T-helper 1 cell treated with Interleukin-12 subunit alpha and Interleukin-12 subunit beta and Interleukin-4 antibody, amounts not matched to agents 30 μg/mL and 1 μg/mL, for 36 hours (primary cell): Measurements from ENCODE around the gene RGL3.

ENCODE experiments used
- H3K27ac Mint-ChIP-seq: one replicate; pipeline ENCODE4 v1.8.0; 2021; ENCODE audit warnings: mild to moderate bottlenecking, mixed read lengths
- H3K27me3 Mint-ChIP-seq: one replicate; pipeline ENCODE4 v1.8.0; 2021; ENCODE audit warnings: low read depth, mixed read lengths
- H3K36me3 Mint-ChIP-seq: one replicate; pipeline ENCODE4 v1.8.0; 2021; ENCODE audit warnings: low read depth, mixed read lengths
- H3K4me1 Mint-ChIP-seq: one replicate; pipeline ENCODE4 v1.8.0; 2021; ENCODE audit warnings: low read depth, mixed read lengths
- H3K4me3 Mint-ChIP-seq: one replicate; pipeline ENCODE4 v1.8.0; 2021; ENCODE audit warnings: mild to moderate bottlenecking, moderate library complexity, mixed read lengths
- H3K9me3 Mint-ChIP-seq: one replicate; pipeline ENCODE4 v1.8.0; 2021; ENCODE audit warnings: mixed read lengths

Gene RGL3

DNA sequence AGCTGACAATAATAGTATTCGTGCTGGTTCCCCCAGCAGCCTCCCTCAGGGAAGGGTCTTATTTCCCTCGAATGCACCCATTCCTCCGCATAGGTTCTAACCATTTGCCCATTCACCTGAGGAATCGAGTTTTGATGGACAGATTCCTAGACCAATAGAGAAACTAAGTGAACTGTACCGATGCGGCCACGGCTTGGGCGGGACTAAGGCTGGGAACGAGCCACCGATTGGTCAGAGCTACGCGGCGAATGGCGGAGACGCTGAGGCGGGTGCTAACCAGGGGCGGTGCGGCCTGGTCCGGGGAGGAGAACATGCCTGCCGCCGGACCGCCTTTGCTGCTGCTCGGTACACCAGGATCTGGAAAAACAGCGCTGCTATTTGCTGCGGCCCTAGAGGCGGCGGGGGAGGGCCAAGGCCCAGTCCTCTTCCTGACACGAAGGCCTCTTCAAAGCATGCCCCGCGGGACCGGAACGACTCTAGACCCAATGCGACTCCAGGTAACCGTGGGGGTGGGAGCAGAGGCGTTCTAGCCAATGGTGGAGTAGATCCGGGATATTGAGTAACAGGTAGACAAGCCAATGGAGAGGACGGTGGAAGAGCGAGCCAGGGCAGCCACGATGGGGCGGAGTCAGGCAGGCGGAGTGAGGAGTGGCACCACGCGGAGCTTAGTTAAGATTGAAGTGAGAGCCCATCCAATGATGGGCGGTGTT lies 44.5 kb downstream of the RGL3 start, which contains the start of gene SWSAP1:
Gene SWSAP1, plus strand, starts transcription at position 234 of the 710 bp plus-strand sequence. Its CDS starts 15 bp downstream, at position 249.
- H3K27me3 Mint-ChIP-seq, result no peaks in the 10 kb centered on the region
- peaks cover 3% of the 10 kb centered on the region for H3K9me3 Mint-ChIP-seq
- no peak within 1 kb of the TSS for H3K27ac Mint-ChIP-seq
- H3K4me3 Mint-ChIP-seq, result no peak within 1 kb of the TSS
- H3K36me3 Mint-ChIP-seq, result peaks cover 10% of the 10 kb centered on the region
- H3K4me1 Mint-ChIP-seq, result peaks cover 22% of the 10 kb centered on the region

DNA sequence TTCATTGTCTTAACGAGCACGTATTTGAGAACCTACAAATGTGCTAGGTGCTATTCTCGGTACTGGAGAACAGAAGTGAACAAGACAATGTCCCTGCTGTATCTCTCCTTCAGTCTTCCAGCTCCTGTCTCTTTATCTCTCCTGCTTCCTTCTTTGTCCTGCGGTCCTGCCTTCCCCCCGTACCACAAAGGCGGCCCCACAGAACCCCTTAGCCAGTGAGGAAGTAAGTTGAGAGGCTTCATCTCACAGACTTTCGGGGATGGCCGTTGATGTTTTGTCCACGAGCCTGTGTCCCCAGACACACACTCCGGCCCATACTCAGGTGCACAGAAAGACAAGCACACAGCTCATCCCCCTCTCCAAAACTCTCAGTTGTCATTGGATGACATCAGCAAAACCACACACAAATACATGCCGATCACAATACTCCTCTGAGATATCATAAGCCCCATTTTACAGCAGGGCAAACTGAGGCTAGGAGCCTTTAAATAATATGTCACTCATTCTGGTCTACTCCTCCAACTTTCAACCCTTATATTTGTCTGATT lies 45.2 kb downstream of the RGL3 start:
- no peak overlapping the region for H3K4me3 Mint-ChIP-seq
- H3K27ac Mint-ChIP-seq, result no peak overlapping the region

GRCh38 chr19:11373166-11373884 lies 45.8 kb downstream of the RGL3 start:
- H3K9me3 Mint-ChIP-seq, result peaks cover 3% of the 10 kb centered on the region
- peaks cover 9% of the 10 kb centered on the region for H3K36me3 Mint-ChIP-seq
- H3K4me1 Mint-ChIP-seq, result peaks cover 20% of the 10 kb centered on the region
- H3K27ac Mint-ChIP-seq, result no peak overlapping the region
- no peaks in the 10 kb centered on the region for H3K27me3 Mint-ChIP-seq
- peak overlapping the region; percentile 18 for H3K4me3 Mint-ChIP-seq

More for the DNA sequence above, 45.2 kb downstream of the RGL3 start:
- no peaks in the 10 kb centered on the region for H3K27me3 Mint-ChIP-seq
- H3K9me3 Mint-ChIP-seq, result peaks cover 3% of the 10 kb centered on the region
- H3K4me1 Mint-ChIP-seq, result peaks cover 22% of the 10 kb centered on the region
- H3K36me3 Mint-ChIP-seq, result peaks cover 12% of the 10 kb centered on the region

DNA sequence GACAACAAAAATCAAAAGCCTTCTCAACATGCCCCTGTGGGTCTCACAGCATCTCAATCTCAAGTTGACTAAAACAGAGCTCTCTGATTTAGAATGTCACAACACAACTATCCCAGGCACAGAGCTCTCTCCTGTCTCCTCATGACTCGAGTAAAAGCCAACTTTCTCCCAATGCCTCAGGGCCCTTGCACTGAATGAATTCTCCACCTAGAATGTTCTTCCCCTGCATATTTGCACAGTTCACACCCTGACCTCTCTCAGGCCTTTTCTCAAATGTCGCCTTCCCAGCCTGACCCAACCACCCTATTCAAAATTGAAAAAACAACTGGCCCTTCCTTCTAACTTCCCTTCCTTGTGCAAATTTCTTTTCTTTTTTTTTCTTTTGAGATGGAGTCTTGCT lies 48.4 kb downstream of the RGL3 start:
- Mint-ChIP-seq H3K4me1 (peaks cover 7% of the 10 kb centered on the region), H3K27me3 (no peaks in the 10 kb centered on the region), H3K4me3 (no peak overlapping the region), H3K27ac (no peak overlapping the region), H3K36me3 (peaks cover 3% of the 10 kb centered on the region), H3K9me3 (no peaks in the 10 kb centered on the region)

DNA sequence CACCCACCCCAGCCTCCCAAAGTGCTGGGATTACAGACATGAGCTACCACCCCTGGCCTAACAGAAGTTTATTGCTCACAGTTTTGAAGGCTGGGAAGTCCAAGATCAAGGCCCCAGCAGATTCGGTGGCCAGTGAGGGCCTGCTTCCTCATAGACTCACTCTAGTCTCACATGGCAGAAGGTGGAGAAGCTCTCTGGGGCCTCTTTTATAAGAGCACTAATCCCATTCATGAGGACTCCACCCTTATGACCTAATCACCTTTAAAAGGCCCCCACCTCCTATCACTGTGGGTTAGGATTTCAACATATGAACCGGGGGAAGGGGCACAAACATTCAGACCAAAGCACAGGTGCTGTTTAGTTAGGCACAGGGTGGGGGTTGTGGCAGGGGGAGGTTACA lies 51.6 kb downstream of the RGL3 start:
- no peaks in the 10 kb centered on the region for H3K4me1 Mint-ChIP-seq
- H3K9me3 Mint-ChIP-seq, result no peaks in the 10 kb centered on the region
- no peak overlapping the region for H3K4me3 Mint-ChIP-seq
- no peaks in the 10 kb centered on the region for H3K27me3 Mint-ChIP-seq
- peaks cover 3% of the 10 kb centered on the region for H3K36me3 Mint-ChIP-seq
- no peak overlapping the region for H3K27ac Mint-ChIP-seq

DNA sequence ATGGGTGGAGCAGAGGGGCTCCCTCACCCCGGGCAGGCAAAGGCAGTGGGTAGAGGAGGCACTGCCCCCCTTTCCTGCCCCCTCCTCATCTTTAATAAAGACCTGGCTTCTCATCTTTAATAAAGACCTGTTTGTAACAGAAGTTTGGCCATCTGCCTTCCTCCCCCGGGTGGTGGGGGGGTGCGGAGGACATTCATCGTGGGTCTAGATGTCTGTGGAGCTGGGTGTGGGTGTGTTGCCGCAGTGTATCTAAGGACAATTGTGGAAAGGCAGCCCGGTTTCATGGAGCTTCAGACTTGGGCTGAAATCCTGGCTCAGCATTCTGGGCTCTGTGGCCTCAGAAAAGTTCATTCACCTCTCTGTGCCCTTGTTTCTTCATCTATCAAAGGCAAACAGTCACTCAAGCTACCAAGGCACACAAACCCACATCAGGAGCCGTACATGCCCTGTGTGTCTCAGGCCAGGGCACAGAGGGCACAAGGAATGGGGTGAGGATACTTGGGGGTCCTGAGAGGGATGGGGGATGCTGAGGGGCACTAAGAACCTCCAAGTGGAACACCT lies 53.5 kb downstream of the RGL3 start:
- no peak overlapping the region for H3K4me3 Mint-ChIP-seq
- peaks cover 3% of the 10 kb centered on the region for H3K36me3 Mint-ChIP-seq
- no peaks in the 10 kb centered on the region for H3K9me3 Mint-ChIP-seq
- no peaks in the 10 kb centered on the region for H3K4me1 Mint-ChIP-seq
- no peaks in the 10 kb centered on the region for H3K27me3 Mint-ChIP-seq
- no peak overlapping the region for H3K27ac Mint-ChIP-seq

GRCh38 chr19:11364935-11365334 lies 54.2 kb downstream of the RGL3 start:
- Mint-ChIP-seq H3K27ac (no peak overlapping the region), H3K4me1 (no peaks in the 10 kb centered on the region)

DNA sequence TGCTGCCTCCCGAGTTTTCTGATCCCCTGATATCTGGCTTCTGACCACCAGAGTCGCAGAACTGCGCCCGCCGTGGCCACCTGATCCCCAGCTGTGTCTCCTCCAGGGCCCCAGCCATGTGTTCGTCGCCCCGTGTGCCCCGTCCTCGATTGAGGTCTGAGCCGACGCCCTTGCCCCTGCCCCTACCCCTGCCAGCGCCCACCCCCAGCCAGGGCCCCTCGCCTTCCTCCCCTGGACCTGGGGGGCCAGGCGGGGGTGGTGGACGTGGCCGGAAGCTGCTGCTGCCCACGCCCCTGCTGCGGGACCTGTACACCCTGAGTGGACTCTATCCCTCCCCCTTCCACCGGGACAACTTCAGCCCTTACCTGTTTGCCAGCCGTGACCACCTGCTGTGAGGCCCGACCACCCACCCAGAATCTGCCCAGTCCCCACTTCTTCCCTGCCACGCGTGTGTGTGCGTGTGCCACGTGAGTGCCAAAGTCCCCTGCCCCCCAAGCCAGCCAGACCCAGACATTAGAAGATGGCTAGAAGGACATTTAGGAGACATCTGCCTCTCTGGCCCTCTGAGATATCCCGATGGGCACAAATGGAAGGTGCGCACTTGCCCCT lies 54.7 kb downstream of the RGL3 start:
- H3K27me3 Mint-ChIP-seq, result no peaks in the 10 kb centered on the region
- no peaks in the 10 kb centered on the region for H3K9me3 Mint-ChIP-seq
- H3K4me3 Mint-ChIP-seq, result no peak overlapping the region
- H3K36me3 Mint-ChIP-seq, result peaks cover 3% of the 10 kb centered on the region
- H3K27ac Mint-ChIP-seq, result no peak overlapping the region
- no peaks in the 10 kb centered on the region for H3K4me1 Mint-ChIP-seq

More at GRCh38 chr19:11364935-11365334, 54.2 kb downstream of the RGL3 start:
- no peak overlapping the region for H3K4me3 Mint-ChIP-seq
- H3K9me3 Mint-ChIP-seq, result no peaks in the 10 kb centered on the region
- peaks cover 3% of the 10 kb centered on the region for H3K36me3 Mint-ChIP-seq
- H3K27me3 Mint-ChIP-seq, result no peaks in the 10 kb centered on the region

DNA sequence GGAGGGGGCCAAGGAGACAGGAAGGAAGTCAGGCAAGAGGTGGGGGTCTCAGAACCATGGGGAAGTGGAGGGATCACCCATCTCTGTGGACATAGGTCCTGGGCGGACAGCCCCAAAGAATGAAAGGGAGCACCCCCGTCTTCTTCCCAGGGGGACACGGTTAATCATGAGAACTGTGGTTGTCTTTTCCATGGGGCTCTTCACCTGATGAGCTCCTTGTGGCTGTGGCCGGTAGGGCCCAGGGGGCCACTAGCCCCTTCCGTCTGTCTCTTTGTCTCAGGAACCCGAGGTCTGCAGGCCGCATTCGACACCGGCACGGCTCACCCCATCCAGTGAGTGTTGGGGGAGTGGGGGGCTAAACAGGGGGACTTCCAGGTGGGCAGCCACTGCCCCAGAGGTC lies 55.2 kb downstream of the RGL3 start:
- H3K9me3 Mint-ChIP-seq, result no peaks in the 10 kb centered on the region
- H3K4me1 Mint-ChIP-seq, result no peaks in the 10 kb centered on the region
- H3K4me3 Mint-ChIP-seq, result no peak overlapping the region
- H3K27ac Mint-ChIP-seq, result no peak overlapping the region
- H3K36me3 Mint-ChIP-seq, result no peaks in the 10 kb centered on the region
- H3K27me3 Mint-ChIP-seq, result no peaks in the 10 kb centered on the region

- Mint-ChIP-seq H3K4me3 (no peak overlapping the region), H3K36me3 (no peaks in the 10 kb centered on the region), H3K9me3 (no peaks in the 10 kb centered on the region), H3K4me1 (no peaks in the 10 kb centered on the region), H3K27me3 (no peaks in the 10 kb centered on the region), H3K27ac (no peak overlapping the region)
Observed at GRCh38 chr19:11361771-11362731, 57.1 kb downstream of the RGL3 start.

DNA sequence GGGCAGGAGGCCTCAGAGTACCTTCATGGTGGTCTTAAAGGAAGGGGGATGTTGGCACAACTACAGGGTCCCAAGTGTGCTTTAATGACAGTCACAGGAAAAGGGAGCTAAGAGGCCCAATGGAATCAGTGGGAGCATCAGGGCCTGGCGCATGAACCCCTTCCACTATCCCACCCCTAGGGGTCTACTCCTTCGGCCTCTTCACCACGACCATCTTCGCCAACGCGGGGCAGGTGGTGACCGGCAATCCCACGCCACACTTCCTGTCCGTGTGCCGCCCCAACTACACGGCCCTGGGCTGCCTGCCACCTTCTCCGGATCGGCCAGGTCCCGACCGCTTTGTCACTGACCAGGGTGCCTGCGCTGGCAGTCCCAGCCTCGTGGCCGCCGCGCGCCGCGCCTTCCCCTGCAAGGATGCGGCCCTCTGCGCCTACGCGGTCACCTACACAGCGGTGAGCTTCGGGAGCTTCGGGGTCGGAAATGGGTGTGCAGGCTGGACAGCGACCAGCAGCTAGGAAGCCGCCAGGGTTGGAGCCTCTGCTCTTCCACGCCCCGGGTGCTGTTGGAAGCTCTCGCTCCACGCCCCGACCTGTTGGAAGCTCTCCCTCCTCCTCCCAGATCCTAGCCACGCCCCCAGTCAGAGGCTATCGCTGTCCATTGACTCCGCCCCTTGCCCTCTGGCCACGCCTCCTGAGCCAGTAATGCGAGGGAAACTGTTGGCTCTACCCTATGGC lies 57.9 kb downstream of the RGL3 start:
- Mint-ChIP-seq H3K9me3 (no peaks in the 10 kb centered on the region), H3K36me3 (no peaks in the 10 kb centered on the region), H3K27me3 (peaks cover 4% of the 10 kb centered on the region), H3K27ac (no peak overlapping the region), H3K4me1 (peaks cover 2% of the 10 kb centered on the region), H3K4me3 (no peak overlapping the region)

- no peak overlapping the region for H3K27ac Mint-ChIP-seq
- H3K4me1 Mint-ChIP-seq, result peaks cover 8% of the 10 kb centered on the region
- H3K4me3 Mint-ChIP-seq, result no peak overlapping the region
- no peaks in the 10 kb centered on the region for H3K9me3 Mint-ChIP-seq
- no peaks in the 10 kb centered on the region for H3K36me3 Mint-ChIP-seq
- H3K27me3 Mint-ChIP-seq, result peaks cover 11% of the 10 kb centered on the region
Observed at GRCh38 chr19:11359421-11359820, 59.7 kb downstream of the RGL3 start.
